OCI-LY3 (cell line): ENCODE data around the gene CCDC144A.

Experiments
- CTCF ChIP-seq: fragments of 200-600, 300-600 bp; sonication (generic); IDR thresholded peaks from 2 replicates; pipeline ENCODE4 v1.5.1; 2014; ENCODE audit warnings: antibody characterized with exemption, low read length, low read depth
- EZH2phosphoT487 ChIP-seq: fragments of 200-600 bp; shearing (Covaris generic); IDR thresholded peaks from 2 replicates; pipeline ENCODE4 v1.6.1; 2018; ENCODE audit warnings: antibody characterized with exemption, mixed run types, low read depth

GRCh38 chr17:16676676-16677268 is 13.3 kb upstream of the CCDC144A start:
- TF ChIP-seq CTCF (no peak), EZH2phosphoT487 (no peak)
